NB4 (cell line): ENCODE results near the gene TMCC1.
"Not testable (repeated sequence)": the region's sequence is repeated elsewhere in the genome, so short reads cannot be mapped to it uniquely, and the experiment has no call there.

Experiments
- MYC ChIP-seq: IDR thresholded peaks from 2 replicates; pipeline ENCODE4 v1.6.1; 2011; ENCODE audit warnings: low read depth, low read length
- TF ChIP-seq, protein P1 (sequence below): IDR thresholded peaks from one replicate; pipeline ENCODE4 v1.5.1; 2012; ENCODE audit warnings: low read depth, low read length

DNA sequence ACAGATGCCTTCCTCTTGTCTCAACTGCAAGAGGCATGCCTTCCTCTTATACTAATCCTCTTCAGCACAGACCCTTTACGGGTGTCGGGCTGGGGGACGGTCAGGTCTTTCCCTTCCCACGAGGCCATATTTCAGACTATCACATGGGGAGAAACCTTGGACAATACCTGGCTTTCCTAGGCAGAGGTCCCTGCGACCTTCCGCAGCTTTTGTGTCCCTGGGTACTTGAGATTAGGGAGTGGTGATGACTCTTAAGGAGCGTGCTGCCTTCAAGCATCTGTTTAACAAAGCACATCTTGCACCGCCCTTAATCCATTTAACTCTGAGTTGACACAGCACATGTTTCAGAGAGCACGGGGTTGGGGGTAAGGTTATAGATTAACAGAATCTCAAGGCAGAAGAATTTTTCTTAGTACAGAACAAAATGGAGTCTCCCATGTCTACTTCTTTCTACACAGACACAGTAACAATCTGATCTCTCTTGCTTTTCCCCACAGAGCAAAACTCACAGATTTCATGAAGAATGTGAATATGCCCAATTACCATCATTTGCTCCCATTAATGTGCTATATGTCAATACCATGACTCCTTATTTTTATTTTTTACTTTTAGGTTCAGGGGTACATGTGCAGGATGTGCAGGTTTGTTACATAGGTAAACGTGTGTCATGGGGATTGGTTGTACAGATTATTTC, 251.8 kb downstream of the TMCC1 start:
- TF ChIP-seq, protein P1, sequence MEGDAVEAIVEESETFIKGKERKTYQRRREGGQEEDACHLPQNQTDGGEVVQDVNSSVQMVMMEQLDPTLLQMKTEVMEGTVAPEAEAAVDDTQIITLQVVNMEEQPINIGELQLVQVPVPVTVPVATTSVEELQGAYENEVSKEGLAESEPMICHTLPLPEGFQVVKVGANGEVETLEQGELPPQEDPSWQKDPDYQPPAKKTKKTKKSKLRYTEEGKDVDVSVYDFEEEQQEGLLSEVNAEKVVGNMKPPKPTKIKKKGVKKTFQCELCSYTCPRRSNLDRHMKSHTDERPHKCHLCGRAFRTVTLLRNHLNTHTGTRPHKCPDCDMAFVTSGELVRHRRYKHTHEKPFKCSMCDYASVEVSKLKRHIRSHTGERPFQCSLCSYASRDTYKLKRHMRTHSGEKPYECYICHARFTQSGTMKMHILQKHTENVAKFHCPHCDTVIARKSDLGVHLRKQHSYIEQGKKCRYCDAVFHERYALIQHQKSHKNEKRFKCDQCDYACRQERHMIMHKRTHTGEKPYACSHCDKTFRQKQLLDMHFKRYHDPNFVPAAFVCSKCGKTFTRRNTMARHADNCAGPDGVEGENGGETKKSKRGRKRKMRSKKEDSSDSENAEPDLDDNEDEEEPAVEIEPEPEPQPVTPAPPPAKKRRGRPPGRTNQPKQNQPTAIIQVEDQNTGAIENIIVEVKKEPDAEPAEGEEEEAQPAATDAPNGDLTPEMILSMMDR: not testable (repeated sequence)
- TF ChIP-seq MYC: not testable (repeated sequence)
